PC-3 (cell line): ENCODE measurements around the gene CALN1. TPM values are rescaled to one million over a fixed set of nuclear protein-coding genes. Genes with fewer than 3 reads are reported as not detected.

ENCODE experiments used
- ATAC-seq: fragments of 200-7000 bp; cut with Tn5 transposase; 2 replicates; pipeline ENCODE4 v1.9.1; 2020; ENCODE audit warnings: mild to moderate bottlenecking, moderate library complexity
- BruUV-seq: library from RNA; stranded (reverse); fragments of 400-500 nt; replicated peaks from 2 replicates; lab custom pipeline; 2021; lab: Mats Ljungman, UMichigan
- CTCF ChIA-PET: fragments of 300-600 bp; sonication (Branson Sonifier 250); formaldehyde crosslinking; loops from one replicate; lab custom pipeline; 2022; ENCODE audit warnings: antibody characterized with exemption; lab: Charles Lee
- POLR2A ChIA-PET: fragments of 300-600 bp; sonication (Branson Sonifier 250); formaldehyde crosslinking; loops from one replicate; lab custom pipeline; 2022; ENCODE audit warnings: antibody characterized with exemption; ENCODE audit not compliant: unreplicated experiment; lab: Charles Lee
- DNase-seq: peaks from one replicate; pipeline ENCODE4 v3.0.0-alpha.2; 2015
- H2AFZ ChIP-seq: fragments of 300-600 bp; sonication (generic); 2 replicates; pipeline ENCODE4 v1.6.0; 2016; ENCODE audit warnings: antibody characterized with exemption, low read length
- H3F3A ChIP-seq: fragments of 300-600 bp; sonication (generic); one replicate; pipeline ENCODE4 v1.6.0; 2017; ENCODE audit warnings: antibody characterized with exemption, low read length, control low read depth, mild to moderate bottlenecking; ENCODE audit not compliant: unreplicated experiment
- H3K27ac ChIP-seq: fragments of 300-600 bp; sonication (generic); 2 replicates; pipeline ENCODE4 v1.5.1; 2016; ENCODE audit warnings: mild to moderate bottlenecking, low read length
- H3K27me3 ChIP-seq: fragments of 300-600 bp; sonication (generic); 2 replicates; pipeline ENCODE4 v1.6.1; 2016; ENCODE audit warnings: low read length, mixed read lengths
- H3K36me3 ChIP-seq: fragments of 300-600 bp; sonication (generic); 2 replicates; pipeline ENCODE4 v1.6.1; 2016; ENCODE audit warnings: low read depth, mixed run types, low read length, mixed read lengths
- H3K4me1 ChIP-seq: fragments of 300-600 bp; sonication (generic); 2 replicates; pipeline ENCODE4 v1.5.1; 2016; ENCODE audit warnings: low read length; ENCODE audit not compliant: insufficient read depth
- H3K4me2 ChIP-seq: fragments of 300-600 bp; sonication (generic); 2 replicates; pipeline ENCODE4 v1.6.0; 2016; ENCODE audit warnings: low read length
- H3K4me3 ChIP-seq: fragments of 300-600 bp; sonication (generic); 2 replicates; pipeline ENCODE4 v1.5.1; 2016; ENCODE audit warnings: mild to moderate bottlenecking, low read length, mixed read lengths
- H3K79me2 ChIP-seq: fragments of 300-600 bp; sonication (generic); 2 replicates; pipeline ENCODE4 v1.6.1; 2017; ENCODE audit warnings: low read length, mixed read lengths
- H3K9ac ChIP-seq: fragments of 300-600 bp; sonication (generic); 2 replicates; pipeline ENCODE4 v1.6.0; 2016; ENCODE audit warnings: mild to moderate bottlenecking, low read length
- H3K9me2 ChIP-seq: fragments of 300-600 bp; sonication (generic); replicated peaks from 2 replicates; pipeline ENCODE4 v1.6.1; 2016; ENCODE audit warnings: mixed run types, low read length, mixed read lengths
- H3K9me3 ChIP-seq: fragments of 300-600 bp; sonication (generic); 2 replicates; pipeline ENCODE4 v1.6.1; 2016; ENCODE audit warnings: low read length, mixed read lengths
- H4K20me1 ChIP-seq: fragments of 300-600 bp; sonication (generic); 2 replicates; pipeline ENCODE4 v1.6.1; 2016; ENCODE audit warnings: low read length, mixed read lengths
- EZH2 ChIP-seq: fragments of 300-600 bp; sonication (generic); IDR thresholded peaks from one replicate; pipeline ENCODE4 v1.6.1; 2017; ENCODE audit warnings: antibody characterized with exemption, mild to moderate bottlenecking, low read length; ENCODE audit not compliant: unreplicated experiment
- EZH2phosphoT487 ChIP-seq: fragments of 300-600 bp; sonication (generic); IDR thresholded peaks from 2 replicates; pipeline ENCODE4 v1.6.1; 2018; ENCODE audit warnings: mild to moderate bottlenecking, antibody characterized with exemption, low read length, borderline replicate concordance
- intact Hi-C: fragments of 100-400 bp; cut with micrococcal nuclease; formaldehyde crosslinking; loops from 2 replicates; pipeline ENCODE4 v1.9.0; 2023
- total RNA-seq: library from RNA; depleted of rRNA; stranded (reverse); fragments of >200 nt; gene quantifications from 2 replicates; pipeline ENCODE4 v1.2.3, GENCODE V29; 2014
- TF ChIP-seq, protein P1 (sequence below): fragments of 300-600 bp; sonication (generic); conservative IDR thresholded peaks from 2 replicates; pipeline ENCODE4 v1.5.1; 2017; ENCODE audit warnings: antibody characterized with exemption, low read depth, mild to moderate bottlenecking, low read length

The CALN1 gene
- total RNA-seq, 1 experiment from 2014 or later = not detected

DNA sequence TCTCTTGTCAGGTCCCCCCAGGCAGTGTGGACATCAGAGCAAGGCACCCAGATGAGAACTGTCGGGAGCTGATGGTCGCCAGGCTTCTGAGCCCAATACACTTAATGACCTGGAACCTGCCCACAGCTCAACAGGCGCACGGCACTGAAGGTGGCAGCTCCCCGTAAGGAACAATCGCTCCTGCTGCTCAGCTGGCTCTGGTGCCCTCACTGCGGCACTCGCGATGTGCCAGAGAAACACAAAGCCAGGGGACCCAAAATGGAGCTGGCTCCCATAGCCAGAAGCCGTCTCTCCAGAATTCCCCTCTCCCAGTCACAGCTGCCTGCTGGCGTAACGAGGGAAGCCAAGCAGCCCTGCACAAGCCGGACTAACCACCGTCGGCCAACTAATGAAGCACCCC lies 6.3 kb downstream of the CALN1 start:
- no peaks in the 10 kb centered on the region for H3F3A ChIP-seq
- no peaks in the 10 kb centered on the region for H3K36me3 ChIP-seq
- no peaks in the 10 kb centered on the region for H3K79me2 ChIP-seq
- no peak overlapping the region for H2AFZ ChIP-seq
- H3K9me2 ChIP-seq = no peaks in the 10 kb centered on the region
- no peaks in the 10 kb centered on the region for H3K4me1 ChIP-seq
- H3K27ac ChIP-seq = no peak overlapping the region
- CTCF ChIA-PET = no interaction called here
- intact Hi-C loops = no loop called here
- no peak for ATAC-seq
- no peak for DNase-seq
- POLR2A ChIA-PET = no interaction called here
- no peak overlapping the region for H3K4me3 ChIP-seq
- H3K4me2 ChIP-seq = no peak overlapping the region
- BruUV-seq = no TSS peak
- no peaks in the 10 kb centered on the region for H3K9me3 ChIP-seq
- H3K27me3 ChIP-seq = no peaks in the 10 kb centered on the region
- no peak for TF ChIP-seq EZH2phosphoT487
- no peak for TF ChIP-seq EZH2
- TF ChIP-seq, protein P1, sequence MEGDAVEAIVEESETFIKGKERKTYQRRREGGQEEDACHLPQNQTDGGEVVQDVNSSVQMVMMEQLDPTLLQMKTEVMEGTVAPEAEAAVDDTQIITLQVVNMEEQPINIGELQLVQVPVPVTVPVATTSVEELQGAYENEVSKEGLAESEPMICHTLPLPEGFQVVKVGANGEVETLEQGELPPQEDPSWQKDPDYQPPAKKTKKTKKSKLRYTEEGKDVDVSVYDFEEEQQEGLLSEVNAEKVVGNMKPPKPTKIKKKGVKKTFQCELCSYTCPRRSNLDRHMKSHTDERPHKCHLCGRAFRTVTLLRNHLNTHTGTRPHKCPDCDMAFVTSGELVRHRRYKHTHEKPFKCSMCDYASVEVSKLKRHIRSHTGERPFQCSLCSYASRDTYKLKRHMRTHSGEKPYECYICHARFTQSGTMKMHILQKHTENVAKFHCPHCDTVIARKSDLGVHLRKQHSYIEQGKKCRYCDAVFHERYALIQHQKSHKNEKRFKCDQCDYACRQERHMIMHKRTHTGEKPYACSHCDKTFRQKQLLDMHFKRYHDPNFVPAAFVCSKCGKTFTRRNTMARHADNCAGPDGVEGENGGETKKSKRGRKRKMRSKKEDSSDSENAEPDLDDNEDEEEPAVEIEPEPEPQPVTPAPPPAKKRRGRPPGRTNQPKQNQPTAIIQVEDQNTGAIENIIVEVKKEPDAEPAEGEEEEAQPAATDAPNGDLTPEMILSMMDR = no peak
- no peaks in the 10 kb centered on the region for H4K20me1 ChIP-seq
- no peak overlapping the region for H3K9ac ChIP-seq

DNA sequence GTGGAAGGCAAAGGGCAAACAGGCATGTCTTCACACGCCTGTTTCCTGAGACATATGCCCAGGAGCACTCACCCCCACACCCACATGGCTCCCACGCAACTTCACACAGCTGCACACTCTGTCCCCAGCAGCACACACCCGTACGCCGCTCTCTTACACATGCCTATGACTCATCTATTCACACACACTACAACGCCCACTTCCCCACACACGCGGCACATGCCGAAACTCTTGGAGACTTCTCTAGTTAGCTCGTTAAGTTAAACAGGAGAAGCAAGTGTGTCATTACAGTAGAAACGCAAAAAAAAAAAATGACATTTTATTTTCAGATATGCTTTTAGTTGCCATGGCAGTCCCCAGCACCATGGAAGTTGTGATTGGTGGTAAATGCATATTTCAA lies 6.7 kb downstream of the CALN1 start:
- Histone ChIP-seq H3K27ac (no peak overlapping the region), H3K27me3 (no peaks in the 10 kb centered on the region), H3K9me2 (no peaks in the 10 kb centered on the region), H3F3A (no peaks in the 10 kb centered on the region), H3K79me2 (no peaks in the 10 kb centered on the region), H3K9ac (no peak overlapping the region), H3K9me3 (no peaks in the 10 kb centered on the region), H3K36me3 (no peaks in the 10 kb centered on the region), H3K4me3 (no peak overlapping the region), H2AFZ (no peak overlapping the region), H3K4me2 (no peak overlapping the region), H3K4me1 (no peaks in the 10 kb centered on the region), H4K20me1 (no peaks in the 10 kb centered on the region)
- BruUV-seq = no TSS peak
- ChIA-PET POLR2A (interaction anchor here (0.6 kb wide), 1 partner anchor 619 kb away, joined by 5 read pairs; no protein-coding TSS in a partner anchor), CTCF (no interaction called here)
- DNase-seq = no peak
- intact Hi-C loops = no loop called here
- no peak for ATAC-seq
- TF ChIP-seq, protein P1 = no peak
- TF ChIP-seq EZH2phosphoT487 (no peak), EZH2 (no peak)

DNA sequence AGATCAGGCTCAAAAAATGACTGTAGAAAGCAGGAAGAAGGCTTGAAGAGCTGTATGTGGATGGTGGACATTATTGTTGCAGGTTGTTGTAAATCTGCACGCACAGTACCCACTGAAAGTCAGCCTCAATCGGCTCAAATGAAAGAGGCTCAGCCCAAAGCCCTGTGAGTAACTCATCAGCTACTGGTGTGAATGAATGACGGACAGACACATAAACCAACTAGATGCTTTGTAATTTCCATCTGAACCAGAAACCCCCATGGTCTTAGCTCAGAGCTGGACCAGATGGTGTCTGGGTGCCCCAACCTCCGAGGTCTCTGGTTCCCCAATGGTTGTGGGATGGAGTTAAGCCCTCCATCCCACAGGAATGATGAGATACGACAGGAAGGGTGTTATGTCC lies 7.4 kb downstream of the CALN1 start:
- no peak for DNase-seq
- TF ChIP-seq EZH2 = no peak
- TF ChIP-seq EZH2phosphoT487 = no peak
- TF ChIP-seq, protein P1 = no peak
- Histone ChIP-seq H3K4me1 (no peaks in the 10 kb centered on the region), H3K9me2 (no peaks in the 10 kb centered on the region), H3K36me3 (no peaks in the 10 kb centered on the region), H3K79me2 (no peaks in the 10 kb centered on the region), H3K4me2 (no peak overlapping the region), H3K9me3 (no peaks in the 10 kb centered on the region), H3K9ac (no peak overlapping the region), H3F3A (no peaks in the 10 kb centered on the region), H3K27ac (no peak overlapping the region), H4K20me1 (no peaks in the 10 kb centered on the region), H2AFZ (no peak overlapping the region), H3K27me3 (no peaks in the 10 kb centered on the region), H3K4me3 (no peak overlapping the region)
- BruUV-seq = no TSS peak
- intact Hi-C loops = no loop called here
- ChIA-PET CTCF (no interaction called here), POLR2A (no interaction called here)
- no peak for ATAC-seq
